Pancreas (tissue), 10 donors: ENCODE results near the gene SNTG2. TPM values are rescaled to one million over a fixed set of nuclear protein-coding genes. Genes with fewer than 3 reads are reported as not detected.

Source experiments
- ATAC-seq, 4 donors: fragments of 200-7000 bp; cut with Tn5 transposase; one replicate each; pipeline versions ENCODE4 v1.8.0 to v1.9.1; 2020; ENCODE audit warnings: mild to moderate bottlenecking in 4 of 4, moderate library complexity in 4 of 4
- DNase-seq, 6 donors: peaks; one replicate each; pipeline ENCODE4 v3.0.0-alpha.2; 2020
- FAIRE-seq: peaks from 2 replicates; lab custom pipeline; 2012; peaks lifted over from hg19 to GRCh38; lab: Jason Lieb, UNC
- H3K27ac ChIP-seq, 4 donors: fragments of 200-600 bp; sonication (generic); 1 replicate in 3 of 4; 2 replicates in 1 of 4; pipeline versions ENCODE4 v1.5.0 to v1.8.0; 2020
- H3K27me3 ChIP-seq, 4 donors: fragments of 200-600 bp; one replicate each; pipeline ENCODE4 v1.8.0; 2021
- H3K36me3 ChIP-seq, 3 donors: fragments of 200-600 bp; sonication (generic) in 1 of 3; one replicate each; pipeline versions ENCODE4 v1.5.0 to v1.8.0; 2020 to 2021
- H3K4me1 ChIP-seq, 3 donors: fragments of 200-600 bp; one replicate each; pipeline ENCODE4 v1.8.0; 2021
- H3K4me3 ChIP-seq, 4 donors: fragments of 200-600 bp; sonication (generic) in 2 of 4; one replicate each; pipeline versions ENCODE4 v1.5.0 to v1.8.0; 2020 to 2021
- H3K9me3 ChIP-seq, 4 donors: fragments of 200-600 bp; one replicate each; pipeline ENCODE4 v1.8.0; 2021
- WGBS, 2 donors: extraction: QIAGEN DNeasy Blood & Tissue Kit; methylation state at CpG; one replicate each; pipeline ENCODE4 v1.1.7; 2013; 5-methylcytosine and 5-hydroxymethylcytosine counted together
- intact Hi-C, 3 donors: fragments of 100-400 bp; cut with DNase I; formaldehyde crosslinking; loops; one replicate each; pipeline versions ENCODE4 v1.11.1 to v1.14.2; 2022
- polyA plus RNA-seq, 2 donors: library from polyadenylated mRNA; stranded (reverse); fragments of 200-250 nt; gene quantifications; one replicate each; pipeline ENCODE4 v1.2.3, GENCODE V29; 2013
- total RNA-seq, 6 donors: library from RNA; stranded (reverse); fragmentation: NEBNext Ultra II Directional in 4 of 6; extraction: Animal tissue kit (Norgen Biotek cat#: 25700) in 4 of 6; gene quantifications; one replicate each; pipeline versions ENCODE4 v1.2.1 to v1.2.4, GENCODE V29; 2021 to 2023
- TF ChIP-seq, protein P1 (sequence below), 4 donors: fragments of 200-600 bp; sonication (generic) in 3 of 4; IDR thresholded peaks; one replicate each; pipeline versions ENCODE4 v1.5.0 to v1.8.0; 2021; ENCODE audit warnings: antibody characterized with exemption in 4 of 4
- donor health status: healthy with polysubstance abuse.
- donor health status: DM: no; HTN: no; CAD: no; lungs with moderate emphysema.
- donor health status: DM: no; HTN: no; CAD: no.
- donor health status: control.
- donor health status: control.
- donor health status: Bipolar disorder and iron deficiency.
- donor health status: DM: yes; HTN: yes; CAD: no.
- donor health status: DM: no; HTN: no; CAD: no.
- donor health status: DM: no; HTN: no; CAD: no.
- donor health status: DM: yes; HTN: yes; CAD: no.

SNTG2 gene
- total and polyA plus RNA-seq, 8 donors = 1.4 to 19.2 (median 4.6) TPM

DNA sequence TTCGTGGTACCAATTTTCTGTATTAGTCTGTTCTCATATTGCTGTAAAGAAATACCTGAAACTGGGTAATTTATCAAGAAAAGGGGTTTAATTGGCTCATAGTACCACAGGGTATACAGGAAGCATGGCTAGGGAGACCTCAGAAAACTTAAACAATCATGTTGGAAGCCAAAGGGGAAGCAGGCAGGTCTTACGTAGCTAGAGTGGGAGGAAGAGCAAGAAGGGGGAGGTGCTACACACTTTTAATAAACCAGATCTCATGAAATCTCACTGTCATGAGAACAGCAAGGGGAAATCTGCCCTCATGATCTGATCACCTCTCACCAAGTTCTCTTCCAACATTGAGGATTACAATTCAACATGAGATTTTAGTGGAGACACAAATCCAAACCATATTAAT is 235.8 kb downstream of the SNTG2 start:
- no peaks in the 10 kb centered on the region for H3K36me3 ChIP-seq
- ATAC-seq (no peak), DNase-seq (no peak), FAIRE-seq (no peak)
- intact Hi-C loops = no loop called here
- H3K9me3 ChIP-seq = no peaks in the 10 kb centered on the region
- no peaks in the 10 kb centered on the region for H3K27me3 ChIP-seq
- no peak overlapping the region for H3K4me3 ChIP-seq
- 67 to 69% methylated on average over 2 of the region's 2 CpGs for WGBS, 2 donors
- no peak overlapping the region for H3K27ac ChIP-seq
- TF ChIP-seq, protein P1, sequence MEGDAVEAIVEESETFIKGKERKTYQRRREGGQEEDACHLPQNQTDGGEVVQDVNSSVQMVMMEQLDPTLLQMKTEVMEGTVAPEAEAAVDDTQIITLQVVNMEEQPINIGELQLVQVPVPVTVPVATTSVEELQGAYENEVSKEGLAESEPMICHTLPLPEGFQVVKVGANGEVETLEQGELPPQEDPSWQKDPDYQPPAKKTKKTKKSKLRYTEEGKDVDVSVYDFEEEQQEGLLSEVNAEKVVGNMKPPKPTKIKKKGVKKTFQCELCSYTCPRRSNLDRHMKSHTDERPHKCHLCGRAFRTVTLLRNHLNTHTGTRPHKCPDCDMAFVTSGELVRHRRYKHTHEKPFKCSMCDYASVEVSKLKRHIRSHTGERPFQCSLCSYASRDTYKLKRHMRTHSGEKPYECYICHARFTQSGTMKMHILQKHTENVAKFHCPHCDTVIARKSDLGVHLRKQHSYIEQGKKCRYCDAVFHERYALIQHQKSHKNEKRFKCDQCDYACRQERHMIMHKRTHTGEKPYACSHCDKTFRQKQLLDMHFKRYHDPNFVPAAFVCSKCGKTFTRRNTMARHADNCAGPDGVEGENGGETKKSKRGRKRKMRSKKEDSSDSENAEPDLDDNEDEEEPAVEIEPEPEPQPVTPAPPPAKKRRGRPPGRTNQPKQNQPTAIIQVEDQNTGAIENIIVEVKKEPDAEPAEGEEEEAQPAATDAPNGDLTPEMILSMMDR (IDR thresholded peaks at IDR 0.05) = no peak
- H3K4me1 ChIP-seq = no peaks in the 10 kb centered on the region

DNA sequence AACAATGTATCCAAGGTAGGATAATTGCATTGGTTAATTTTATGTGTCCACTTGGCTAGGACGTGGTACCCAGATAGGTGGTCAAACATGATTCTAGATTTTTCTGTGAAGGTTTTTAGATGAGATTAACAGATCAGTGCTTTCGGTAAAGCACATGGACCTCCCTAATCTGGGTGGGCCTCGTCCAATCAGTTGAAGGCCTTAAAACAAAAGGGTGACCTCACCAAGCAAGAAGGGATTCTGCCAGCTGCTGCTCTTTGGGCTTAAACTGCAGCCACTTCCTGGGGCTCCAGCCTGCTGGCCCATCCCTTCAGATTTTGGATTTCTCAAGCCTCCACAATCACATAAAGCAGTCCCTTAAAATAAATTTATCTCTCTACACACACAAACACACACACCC is 236.5 kb downstream of the SNTG2 start:
- no peak for ATAC-seq
- TF ChIP-seq, protein P1 (IDR thresholded peaks at IDR 0.05) = no peak
- intact Hi-C loops = no loop called here
- no peaks in the 10 kb centered on the region for H3K4me1 ChIP-seq
- H3K27ac ChIP-seq = no peak overlapping the region
- 59 to 67% methylated on average over 3 of the region's 3 CpGs for WGBS, 2 donors
- DNase-seq = no peak
- no peak overlapping the region for H3K4me3 ChIP-seq
- no peaks in the 10 kb centered on the region for H3K36me3 ChIP-seq
- FAIRE-seq = no peak
- H3K27me3 ChIP-seq = no peaks in the 10 kb centered on the region
- H3K9me3 ChIP-seq = no peaks in the 10 kb centered on the region

DNA sequence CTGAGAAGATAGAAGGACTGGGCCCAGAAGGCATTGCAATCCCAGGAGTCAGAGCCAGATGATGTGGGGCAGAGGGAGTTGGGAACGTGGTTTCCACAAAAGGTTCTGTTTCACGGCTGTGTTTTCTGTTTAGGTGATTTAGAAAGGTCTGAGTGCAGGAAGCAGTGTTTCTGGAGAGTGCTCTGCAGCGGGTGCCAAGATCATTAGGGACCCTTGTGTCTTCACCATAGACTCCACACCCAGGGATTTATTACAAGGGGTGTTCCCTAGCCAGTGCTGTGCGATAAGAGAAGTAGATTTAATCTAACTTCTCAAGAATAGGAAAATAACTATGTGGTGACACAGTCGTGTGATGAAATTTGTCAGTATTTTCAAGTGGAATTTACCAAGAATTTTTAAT is 241.5 kb downstream of the SNTG2 start:
- Histone ChIP-seq H3K36me3 (no peaks in the 10 kb centered on the region), H3K4me1 (no peaks in the 10 kb centered on the region), H3K27me3 (no peaks in the 10 kb centered on the region), H3K9me3 (no peaks in the 10 kb centered on the region), H3K4me3 (no peak overlapping the region), H3K27ac (no peak overlapping the region)
- intact Hi-C loops = no loop called here
- FAIRE-seq = no peak
- no peak for ATAC-seq
- TF ChIP-seq, protein P1 (IDR thresholded peaks at IDR 0.05) = no peak
- WGBS, 2 donors = 69 to 73% methylated on average over 5 of the region's 5 CpGs
- no peak for DNase-seq

DNA sequence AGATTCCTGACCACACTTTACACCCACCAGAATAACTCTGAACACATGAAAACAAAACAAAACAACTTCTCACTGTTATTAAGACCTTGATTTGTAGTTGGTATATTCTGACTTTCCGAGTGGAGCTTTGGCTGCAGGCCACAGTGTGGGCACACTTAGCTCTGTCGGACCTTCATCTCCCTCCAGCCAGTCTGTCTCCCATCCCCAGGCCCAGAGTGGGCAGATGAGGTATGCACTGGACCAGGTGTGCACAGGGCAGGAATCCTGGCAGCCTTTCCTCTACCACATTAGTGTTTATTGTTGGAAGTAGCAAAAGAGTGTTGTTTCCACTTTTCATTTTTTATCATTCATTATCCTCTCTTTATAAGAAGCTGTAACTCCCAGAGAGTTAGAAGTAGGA is 243.2 kb downstream of the SNTG2 start:
- FAIRE-seq (no peak), DNase-seq (no peak), ATAC-seq (no peak)
- H3K4me3 ChIP-seq = no peak overlapping the region
- 69 to 77% methylated on average over 2 of the region's 2 CpGs for WGBS, 2 donors
- TF ChIP-seq, protein P1 (IDR thresholded peaks at IDR 0.05) = no peak
- intact Hi-C loops = no loop called here
- H3K27me3 ChIP-seq = no peaks in the 10 kb centered on the region
- no peaks in the 10 kb centered on the region for H3K36me3 ChIP-seq
- H3K27ac ChIP-seq = no peak overlapping the region
- no peaks in the 10 kb centered on the region for H3K4me1 ChIP-seq
- H3K9me3 ChIP-seq = no peaks in the 10 kb centered on the region

DNA sequence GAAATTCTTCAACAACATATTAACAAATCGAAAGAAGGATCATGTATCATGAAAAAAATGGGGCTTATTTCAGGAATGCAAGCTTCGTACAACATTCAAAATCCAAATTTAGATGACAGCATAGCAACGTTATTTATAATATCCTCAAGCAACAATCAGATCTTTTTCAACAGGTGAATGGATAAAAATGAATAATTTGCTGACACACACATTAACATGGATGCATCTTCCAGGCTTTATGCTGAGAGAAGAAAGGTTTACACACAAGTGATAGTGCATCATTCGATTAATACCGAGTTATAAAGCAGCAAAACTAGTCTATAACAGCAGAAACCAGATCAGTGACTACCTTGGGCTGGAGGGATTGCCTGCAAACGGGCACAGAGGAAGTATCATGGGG is 253.1 kb downstream of the SNTG2 start:
- FAIRE-seq (no peak), DNase-seq (no peak), ATAC-seq (no peak)
- Histone ChIP-seq H3K27me3 (no peaks in the 10 kb centered on the region), H3K9me3 (no peaks in the 10 kb centered on the region), H3K4me1 (no peaks in the 10 kb centered on the region), H3K4me3 (no peak overlapping the region), H3K36me3 (no peaks in the 10 kb centered on the region), H3K27ac (no peak overlapping the region)
- 62 to 72% methylated on average over 6 of the region's 6 CpGs for WGBS, 2 donors
- TF ChIP-seq, protein P1 (IDR thresholded peaks at IDR 0.05) = no peak
- intact Hi-C loops = no loop called here
